ENCODE results near the gene GSKIP.

The GSKIP gene

DNA sequence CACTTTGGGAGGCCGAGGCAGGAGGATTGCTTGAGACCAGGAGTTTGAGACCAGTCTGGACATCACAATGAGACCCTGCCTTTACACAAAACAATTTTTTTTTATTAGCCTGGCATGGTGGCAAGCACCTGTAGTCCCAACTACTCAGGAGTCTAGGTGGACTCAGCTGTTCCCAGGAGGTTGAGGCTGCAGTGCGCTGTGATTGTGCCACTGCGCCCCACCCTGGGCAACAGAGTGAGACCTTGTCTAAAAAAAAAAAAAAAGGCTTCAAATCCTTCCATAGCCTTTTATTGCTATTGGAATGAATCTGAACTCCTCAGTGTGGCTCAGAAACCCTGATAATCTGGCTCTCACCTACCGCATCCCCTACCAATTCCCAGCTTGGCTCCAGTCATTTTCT is 54.7 kb downstream of the GSKIP start:
- DNase-seq (ENCODE audit: low spot score): no peak

- no peak for DNase-seq (ENCODE audit: low spot score)
Measured at GRCh38 chr14:96421236-96421635, 57.9 kb downstream of the GSKIP start.

- no peak for DNase-seq (ENCODE audit: low spot score)
Measured at GRCh38 chr14:96422992-96423391, 59.7 kb downstream of the GSKIP start.

- DNase-seq (ENCODE audit: low spot score): no peak
Measured at GRCh38 chr14:96423446-96424108, 60.3 kb downstream of the GSKIP start.

GRCh38 chr14:96424109-96424989 is 61.0 kb downstream of the GSKIP start:
- peak; percentile 86 for DNase-seq (ENCODE audit: low spot score)

DNA sequence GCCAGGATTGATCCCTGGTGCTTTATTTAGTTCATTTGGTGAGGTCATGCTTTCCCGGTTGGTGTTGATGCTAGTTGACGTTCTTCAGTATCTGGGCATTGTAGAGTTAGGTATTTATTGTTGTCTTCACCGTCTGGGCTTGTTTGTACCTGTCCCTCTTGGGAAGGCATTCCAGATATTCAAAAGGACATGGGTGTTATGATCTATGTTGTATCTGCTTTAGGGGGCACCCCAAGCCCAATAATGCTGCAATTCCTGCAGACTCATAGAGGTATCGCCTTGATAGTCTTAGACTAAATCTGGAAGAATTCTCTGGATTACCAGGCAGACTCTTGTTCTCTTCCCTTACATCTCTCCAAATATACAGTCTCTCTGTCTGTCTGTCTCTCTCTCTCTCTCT is 70.7 kb downstream of the GSKIP start:
- DNase-seq (ENCODE audit: low spot score): no peak

Data from cerebellar cortex (tissue), 1 donor.